SH-SY5Y (cell line): ENCODE results near the gene EPHB6.

ENCODE experiments used
- GATA2 ChIP-seq: IDR thresholded peaks from 2 replicates; pipeline ENCODE4 v1.6.1; 2011; ENCODE audit warnings: mild to moderate bottlenecking, low read depth, low read length
- GATA3 ChIP-seq: IDR thresholded peaks from 2 replicates; pipeline ENCODE4 v1.6.1; 2011; ENCODE audit warnings: low read depth, mild to moderate bottlenecking, low read length, moderate library complexity

DNA sequence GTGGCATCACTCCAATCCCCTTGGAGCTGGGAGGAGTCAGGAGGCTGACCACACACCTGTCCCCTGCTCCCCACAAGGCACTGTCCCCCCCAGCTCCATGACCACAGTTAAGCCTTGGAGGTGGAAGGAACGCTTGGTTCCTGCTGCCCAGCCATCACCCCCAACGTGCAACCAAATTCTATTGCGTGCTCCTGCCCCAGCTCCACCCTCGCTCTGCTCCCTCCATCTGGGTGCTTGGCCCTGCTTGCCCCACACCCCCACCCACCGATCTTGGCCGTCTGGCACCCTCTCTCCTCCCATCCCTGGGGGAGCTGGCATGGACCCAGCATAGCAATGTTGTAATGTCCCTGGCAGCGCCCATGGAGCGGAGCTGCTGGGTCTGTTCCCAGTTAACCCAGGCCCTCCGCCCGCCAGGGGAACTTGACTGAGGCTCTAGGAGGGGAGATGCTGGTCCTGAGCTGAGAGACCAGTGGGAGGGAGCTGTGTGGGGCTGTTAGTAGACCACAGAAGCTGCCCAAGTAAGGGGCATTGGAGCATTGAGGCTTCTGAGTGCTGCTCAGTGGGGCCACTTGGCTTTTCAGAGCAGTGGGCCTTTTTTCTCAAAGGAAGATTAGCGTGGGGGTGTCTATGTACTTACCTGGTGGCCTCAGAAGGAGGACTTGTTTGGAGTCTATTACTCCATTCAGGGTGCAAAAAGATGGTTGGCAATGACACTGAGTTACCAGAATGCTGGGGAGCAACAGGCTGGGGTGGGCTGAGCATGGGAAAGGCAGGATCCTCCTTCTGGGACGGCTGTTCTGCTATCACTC is 1.1 kb downstream of the EPHB6 start:
- TF ChIP-seq GATA2 (no peak), GATA3 (no peak)
